Measurements from ENCODE around the gene GATD1.
A peak's percentile ranks its signal among the peaks of the same experiment; 100 is the strongest.

GATD1 gene

GRCh38 chr11:766106-766935 is 11.0 kb downstream of the GATD1 start:
- TF ChIP-seq YY1 (IDR thresholded peaks at IDR 0.05; ENCODE audit: low read depth) = no peak
- TF ChIP-seq MAX (IDR thresholded peaks at IDR 0.05) = no peak
- no peak for TF ChIP-seq TEAD4 (IDR thresholded peaks at IDR 0.05)
- TF ChIP-seq CREB1 (IDR thresholded peaks at IDR 0.05; ENCODE audit: low read depth) = no peak
- no peak for TF ChIP-seq TAF1 (IDR thresholded peaks at IDR 0.05; ENCODE audit: low read depth)
- no peak for TF ChIP-seq NFIC (IDR thresholded peaks at IDR 0.05)
- no peak for TF ChIP-seq CEBPB (IDR thresholded peaks at IDR 0.05)
- no peak for TF ChIP-seq ZBTB7A (IDR thresholded peaks at IDR 0.05; ENCODE audit: low read depth)
- TF ChIP-seq USF1 (IDR thresholded peaks at IDR 0.05) = no peak
- no peak for TF ChIP-seq FOXM1 (IDR thresholded peaks at IDR 0.05; ENCODE audit: borderline replicate concordance, low read depth)
- no peak for TF ChIP-seq EP300 (IDR thresholded peaks at IDR 0.05; ENCODE audit: borderline replicate concordance)
- no peak for TF ChIP-seq RAD21 (IDR thresholded peaks at IDR 0.05; ENCODE audit: low read depth)
- no peak for TF ChIP-seq REST (IDR thresholded peaks at IDR 0.05; ENCODE audit: low read depth)
- no peak for TF ChIP-seq TCF12 (IDR thresholded peaks at IDR 0.05; ENCODE audit: low read depth)
- TF ChIP-seq EGR1 (IDR thresholded peaks at IDR 0.05) = no peak

GRCh38 chr11:765802-766091 is 11.5 kb downstream of the GATD1 start:
- no peak for TF ChIP-seq TEAD4 (IDR thresholded peaks at IDR 0.05)
- 0 out of 2 replicates have a peak, but pooled peaks have one; percentile 32 for TF ChIP-seq CEBPB (IDR thresholded peaks at IDR 0.05)

- TF ChIP-seq EP300 (IDR thresholded peaks at IDR 0.05; ENCODE audit: borderline replicate concordance) (no peak), TCF12 (IDR thresholded peaks at IDR 0.05; ENCODE audit: low read depth) (no peak), TAF1 (IDR thresholded peaks at IDR 0.05; ENCODE audit: low read depth) (no peak), RAD21 (IDR thresholded peaks at IDR 0.05; ENCODE audit: low read depth) (peak; percentile 60; the same call in 1 of the 2 replicates)
Measured at GRCh38 chr11:765025-765801, 12.1 kb downstream of the GATD1 start.

GRCh38 chr11:764322-765024 is 12.8 kb downstream of the GATD1 start:
- TF ChIP-seq NFIC (IDR thresholded peaks at IDR 0.05) = no peak
- TF ChIP-seq REST (IDR thresholded peaks at IDR 0.05; ENCODE audit: low read depth) = no peak
- no peak for TF ChIP-seq TCF12 (IDR thresholded peaks at IDR 0.05; ENCODE audit: low read depth)
- no peak for TF ChIP-seq TAF1 (IDR thresholded peaks at IDR 0.05; ENCODE audit: low read depth)
- TF ChIP-seq EP300 (IDR thresholded peaks at IDR 0.05; ENCODE audit: borderline replicate concordance) = no peak

- no peak for TF ChIP-seq YY1 (IDR thresholded peaks at IDR 0.05; ENCODE audit: low read depth)
- no peak for TF ChIP-seq MAX (IDR thresholded peaks at IDR 0.05)
- TF ChIP-seq ZBTB7A (IDR thresholded peaks at IDR 0.05; ENCODE audit: low read depth) = no peak
- no peak for TF ChIP-seq REST (IDR thresholded peaks at IDR 0.05; ENCODE audit: low read depth)
- TF ChIP-seq EGR1 (IDR thresholded peaks at IDR 0.05) = no peak
- TF ChIP-seq TAF1 (IDR thresholded peaks at IDR 0.05; ENCODE audit: low read depth) = no peak
- no peak for TF ChIP-seq TCF12 (IDR thresholded peaks at IDR 0.05; ENCODE audit: low read depth)
- no peak for TF ChIP-seq TEAD4 (IDR thresholded peaks at IDR 0.05)
- TF ChIP-seq EP300 (IDR thresholded peaks at IDR 0.05; ENCODE audit: borderline replicate concordance) = no peak
Measured at GRCh38 chr11:763549-764321, 13.6 kb downstream of the GATD1 start.
